ENCODE measurements around the gene TMPRSS7. TPM values are rescaled to one million over a fixed set of nuclear protein-coding genes. Genes with fewer than 3 reads are reported as not detected.

Gene TMPRSS7
- polyA plus RNA-seq, 1 experiment, result not detected

DNA sequence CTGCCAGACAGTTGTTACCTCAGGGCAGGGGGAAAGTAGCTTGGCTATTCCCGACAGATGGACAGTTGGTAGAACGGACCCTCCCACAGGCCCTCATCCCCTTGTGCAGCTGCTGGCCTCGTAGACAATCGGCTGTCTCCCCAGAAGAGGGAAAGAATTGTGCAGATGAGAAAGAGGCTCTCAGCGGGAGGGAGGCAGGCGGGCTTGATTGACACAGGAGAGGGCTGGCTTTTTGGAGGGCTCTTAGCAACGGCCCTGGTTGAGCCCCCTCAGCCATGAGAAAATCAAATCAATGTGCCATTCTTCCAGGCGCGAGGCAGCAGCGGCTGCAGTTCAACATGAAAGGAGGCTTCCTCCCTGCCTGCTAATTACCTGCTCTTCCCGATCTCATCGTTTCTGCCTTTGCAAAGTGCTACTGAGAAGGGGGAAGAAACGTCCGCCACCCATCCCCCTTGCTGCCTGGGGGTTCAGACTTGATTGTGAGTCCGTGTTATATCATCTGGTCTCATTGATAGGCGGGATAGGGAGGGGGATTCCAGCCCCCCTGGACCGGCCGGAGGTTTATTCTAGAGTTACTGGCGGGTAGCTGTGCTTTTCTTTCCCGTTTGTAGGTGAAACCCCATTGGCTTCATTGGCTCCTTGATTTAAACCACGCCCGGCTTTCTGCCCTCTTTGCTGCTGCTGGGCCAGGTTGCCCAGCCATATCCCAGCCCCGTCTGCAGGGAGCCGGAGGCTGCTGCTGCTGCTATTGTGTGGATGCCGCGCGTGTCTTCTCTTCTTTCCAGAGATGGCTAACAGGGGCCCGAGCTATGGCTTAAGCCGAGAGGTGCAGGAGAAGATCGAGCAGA, 35.7 kb upstream of the TMPRSS7 start, which contains the start of gene TAGLN3:
TAGLN3 (plus strand) TSS at position 287 of the 848 bp plus-strand sequence; CDS start at position 788, 501 bp downstream.
- H3K4me3 ChIP-seq (ENCODE audit: low read depth, low read length), result peak within 1 kb of the TSS; percentile 55
- POLR2A ChIA-PET, result interaction anchor here (1.4 kb wide), 1 partner anchor 20 kb away, joined by 4 read pairs; the partner anchor contains the start of gene ABHD10
- no peak for DNase-seq (ENCODE audit: low read depth, low spot score)

GRCh38 chr3:111999484-112000324, 34.8 kb upstream of the TMPRSS7 start:
- Histone ChIP-seq H3K27ac (ENCODE audit: low read depth, low read length) (peak overlapping the region; percentile 49), H3K4me3 (ENCODE audit: low read depth, low read length) (peak overlapping the region; percentile 55), H3K27me3 (ENCODE audit: control insufficient read depth, insufficient read depth, low read length) (no peaks in the 10 kb centered on the region), H3K9me3 (ENCODE audit: control insufficient read depth, insufficient read depth, low read length) (no peaks in the 10 kb centered on the region)
- POLR2A ChIA-PET, result interaction anchor here (1.4 kb wide), 1 partner anchor 21 kb away, joined by 4 read pairs; the partner anchor contains the start of gene ABHD10
- TF ChIP-seq, protein P1, sequence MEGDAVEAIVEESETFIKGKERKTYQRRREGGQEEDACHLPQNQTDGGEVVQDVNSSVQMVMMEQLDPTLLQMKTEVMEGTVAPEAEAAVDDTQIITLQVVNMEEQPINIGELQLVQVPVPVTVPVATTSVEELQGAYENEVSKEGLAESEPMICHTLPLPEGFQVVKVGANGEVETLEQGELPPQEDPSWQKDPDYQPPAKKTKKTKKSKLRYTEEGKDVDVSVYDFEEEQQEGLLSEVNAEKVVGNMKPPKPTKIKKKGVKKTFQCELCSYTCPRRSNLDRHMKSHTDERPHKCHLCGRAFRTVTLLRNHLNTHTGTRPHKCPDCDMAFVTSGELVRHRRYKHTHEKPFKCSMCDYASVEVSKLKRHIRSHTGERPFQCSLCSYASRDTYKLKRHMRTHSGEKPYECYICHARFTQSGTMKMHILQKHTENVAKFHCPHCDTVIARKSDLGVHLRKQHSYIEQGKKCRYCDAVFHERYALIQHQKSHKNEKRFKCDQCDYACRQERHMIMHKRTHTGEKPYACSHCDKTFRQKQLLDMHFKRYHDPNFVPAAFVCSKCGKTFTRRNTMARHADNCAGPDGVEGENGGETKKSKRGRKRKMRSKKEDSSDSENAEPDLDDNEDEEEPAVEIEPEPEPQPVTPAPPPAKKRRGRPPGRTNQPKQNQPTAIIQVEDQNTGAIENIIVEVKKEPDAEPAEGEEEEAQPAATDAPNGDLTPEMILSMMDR (IDR thresholded peaks at IDR 0.05; ENCODE audit: low read depth, low read length), result no peak
- CTCF ChIA-PET, result interaction anchor here (0.5 to 11.9 kb wide), 6 partner anchors 11 to 44 kb away, joined by 3 to 118 read pairs (median 18); no protein-coding TSS in a partner anchor
- no peak for DNase-seq (ENCODE audit: low read depth, low spot score)

More for the DNA sequence above, 35.7 kb upstream of the TMPRSS7 start, which contains the start of gene TAGLN3:
- Histone ChIP-seq H3K27ac (ENCODE audit: low read depth, low read length) (peak within 1 kb of the TSS; percentile 49), H3K27me3 (ENCODE audit: control insufficient read depth, insufficient read depth, low read length) (no peaks in the 10 kb centered on the region), H3K9me3 (ENCODE audit: control insufficient read depth, insufficient read depth, low read length) (no peaks in the 10 kb centered on the region)
- CTCF ChIA-PET, result interaction anchor here (0.5 to 11.9 kb wide), 4 partner anchors 10 to 45 kb away, joined by 3 to 118 read pairs (median 18); no protein-coding TSS in a partner anchor
- TF ChIP-seq, protein P1 (IDR thresholded peaks at IDR 0.05; ENCODE audit: low read depth, low read length), result no peak

- no peak overlapping the region for H3K4me3 ChIP-seq (ENCODE audit: low read depth, low read length)
- no peaks in the 10 kb centered on the region for H3K9me3 ChIP-seq (ENCODE audit: control insufficient read depth, insufficient read depth, low read length)
- H3K27me3 ChIP-seq (ENCODE audit: control insufficient read depth, insufficient read depth, low read length), result no peaks in the 10 kb centered on the region
- H3K27ac ChIP-seq (ENCODE audit: low read depth, low read length), result no peak overlapping the region
- no peak for DNase-seq (ENCODE audit: low read depth, low spot score)
- CTCF ChIA-PET, result interaction anchor here (2.6 to 11.9 kb wide), 3 partner anchors 11 to 43 kb away, joined by 8 to 118 read pairs (median 31); no protein-coding TSS in a partner anchor
- TF ChIP-seq, protein P1 (IDR thresholded peaks at IDR 0.05; ENCODE audit: low read depth, low read length), result no peak
- POLR2A ChIA-PET, result no interaction called here
Measured at GRCh38 chr3:112000367-112000771, 34.2 kb upstream of the TMPRSS7 start.

DNA sequence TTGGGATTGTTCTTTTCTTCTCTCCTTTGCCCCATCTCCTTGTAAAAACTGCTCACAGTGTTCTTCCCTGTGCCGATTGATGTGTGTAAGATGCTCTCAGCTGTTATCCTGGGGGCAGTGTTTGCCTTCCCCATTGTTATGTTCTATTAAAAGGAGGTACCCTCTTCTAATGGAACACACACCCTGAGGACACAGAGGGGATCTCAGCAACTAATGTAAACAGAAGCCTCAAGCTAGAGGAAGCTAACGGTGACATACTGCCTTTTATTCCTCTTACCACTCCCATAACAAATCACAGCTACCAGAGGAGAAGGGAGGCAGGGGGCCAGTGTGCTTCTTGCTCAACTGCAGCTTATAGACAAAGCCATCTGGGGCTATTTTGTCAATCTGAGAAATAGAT, 33.6 kb upstream of the TMPRSS7 start:
- ChIA-PET POLR2A (no interaction called here), CTCF (interaction anchor here (1.2 to 11.9 kb wide), 4 partner anchors 11 to 332 kb away, joined by 3 to 118 read pairs (median 20); no protein-coding TSS in a partner anchor)
- Histone ChIP-seq H3K27me3 (ENCODE audit: control insufficient read depth, insufficient read depth, low read length) (no peaks in the 10 kb centered on the region), H3K4me3 (ENCODE audit: low read depth, low read length) (no peak overlapping the region), H3K27ac (ENCODE audit: low read depth, low read length) (no peak overlapping the region), H3K9me3 (ENCODE audit: control insufficient read depth, insufficient read depth, low read length) (no peaks in the 10 kb centered on the region)
- TF ChIP-seq, protein P1 (IDR thresholded peaks at IDR 0.05; ENCODE audit: low read depth, low read length), result no peak
- no peak for DNase-seq (ENCODE audit: low read depth, low spot score)

All from AG04450 (cell line).